IPS-NIHi7 (cell line): ENCODE data around the gene ATOH1.

ENCODE experiments used
- DNase-seq: peaks from one replicate; pipeline ENCODE4 v3.0.0; 2012; ENCODE audit warnings: mixed read lengths; ENCODE audit errors: extremely low spot score

Gene ATOH1, protein sequence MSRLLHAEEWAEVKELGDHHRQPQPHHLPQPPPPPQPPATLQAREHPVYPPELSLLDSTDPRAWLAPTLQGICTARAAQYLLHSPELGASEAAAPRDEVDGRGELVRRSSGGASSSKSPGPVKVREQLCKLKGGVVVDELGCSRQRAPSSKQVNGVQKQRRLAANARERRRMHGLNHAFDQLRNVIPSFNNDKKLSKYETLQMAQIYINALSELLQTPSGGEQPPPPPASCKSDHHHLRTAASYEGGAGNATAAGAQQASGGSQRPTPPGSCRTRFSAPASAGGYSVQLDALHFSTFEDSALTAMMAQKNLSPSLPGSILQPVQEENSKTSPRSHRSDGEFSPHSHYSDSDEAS

GRCh38 chr4:93828332-93828994 is at the start of gene ATOH1:
TSS of gene ATOH1 (plus strand) at chr4:93828753. CDS start at chr4:93828927, 174 bp downstream.
- DNase-seq: peak; percentile 74

GRCh38 chr4:93779228-93779627 is 49.3 kb upstream of the ATOH1 start:
- no peak for DNase-seq

- DNase-seq: no peak
These were observed 48.5 kb upstream of the ATOH1 start for GRCh38 chr4:93780080-93780479.

DNA sequence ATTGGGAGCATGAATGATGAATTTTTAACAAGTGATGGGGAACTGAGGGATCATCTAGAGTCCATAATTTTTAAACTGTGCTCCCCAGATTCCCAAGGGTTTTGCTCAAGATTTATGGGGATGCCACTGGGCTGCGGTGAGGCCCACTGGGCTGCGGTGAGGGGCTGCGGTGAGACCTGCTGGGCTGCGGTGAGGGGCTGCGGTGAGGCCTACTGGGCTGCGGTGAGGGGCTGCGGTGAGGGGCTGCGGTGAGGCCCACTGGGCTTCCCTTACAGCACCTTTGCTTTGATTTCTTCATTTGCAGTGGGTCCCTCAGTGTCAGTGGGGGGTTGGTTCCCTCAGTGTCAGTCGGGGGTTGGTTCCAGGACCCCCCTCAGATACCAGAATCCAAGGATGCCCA is 47.4 kb upstream of the ATOH1 start:
- no peak for DNase-seq

GRCh38 chr4:93786149-93786548 is 42.4 kb upstream of the ATOH1 start:
- DNase-seq: no peak

- peak; percentile 31 for DNase-seq
These were observed 39.8 kb upstream of the ATOH1 start for GRCh38 chr4:93788712-93789111.

- DNase-seq: peak; percentile 63
These were observed 36.9 kb upstream of the ATOH1 start for GRCh38 chr4:93791570-93792195.

GRCh38 chr4:93802045-93802444 is 26.5 kb upstream of the ATOH1 start:
- DNase-seq: no peak

GRCh38 chr4:93809773-93810172 is 18.8 kb upstream of the ATOH1 start:
- no peak for DNase-seq

DNA sequence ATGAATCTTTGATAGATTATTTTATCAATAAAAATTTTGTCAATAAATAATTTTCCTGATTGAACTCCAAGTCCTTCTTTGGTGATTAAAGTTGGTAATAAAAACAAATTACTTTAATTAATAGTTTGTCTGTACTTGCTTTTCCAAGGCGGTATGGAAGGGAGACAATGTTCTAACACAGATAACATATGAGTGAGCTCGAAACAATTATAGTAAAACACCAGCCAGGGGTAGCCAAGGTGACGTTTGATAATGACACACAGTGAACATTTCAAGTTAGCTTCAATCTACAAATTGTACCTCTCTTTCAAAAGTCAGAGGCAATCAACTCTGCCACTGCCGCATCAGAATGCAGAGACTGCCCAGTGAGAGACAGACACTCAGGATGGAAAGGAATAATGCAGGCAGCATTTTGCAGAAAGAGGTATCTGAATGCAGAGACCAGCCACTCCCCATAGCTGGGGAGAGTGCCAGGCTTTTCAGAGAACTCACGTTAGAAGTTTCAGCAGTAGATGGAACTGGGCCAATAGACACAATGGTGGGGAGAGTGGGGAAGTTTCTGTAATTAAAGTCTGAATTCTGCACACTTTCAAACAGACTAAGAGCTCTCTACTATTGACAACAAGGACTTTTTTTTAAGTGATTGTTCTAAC is 18.1 kb upstream of the ATOH1 start:
- DNase-seq: no peak

DNA sequence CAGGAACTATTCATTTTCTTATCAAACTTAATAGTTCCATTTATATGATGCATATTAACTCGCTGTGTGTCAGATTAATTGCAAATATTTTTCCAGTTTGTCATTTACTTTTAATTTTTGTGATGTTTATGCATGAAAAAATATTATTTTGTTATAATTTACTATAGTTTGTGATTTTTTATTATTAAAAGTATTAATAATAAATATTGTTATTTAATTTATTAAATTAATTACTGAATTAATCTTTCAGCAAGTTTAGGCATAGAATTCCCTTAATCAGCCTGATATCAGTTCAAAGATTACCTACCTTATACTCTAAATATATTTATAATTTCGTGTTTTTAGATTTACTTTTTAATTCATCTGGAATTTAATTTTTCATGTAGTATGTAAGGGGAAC is 15.5 kb upstream of the ATOH1 start:
- no peak for DNase-seq

DNA sequence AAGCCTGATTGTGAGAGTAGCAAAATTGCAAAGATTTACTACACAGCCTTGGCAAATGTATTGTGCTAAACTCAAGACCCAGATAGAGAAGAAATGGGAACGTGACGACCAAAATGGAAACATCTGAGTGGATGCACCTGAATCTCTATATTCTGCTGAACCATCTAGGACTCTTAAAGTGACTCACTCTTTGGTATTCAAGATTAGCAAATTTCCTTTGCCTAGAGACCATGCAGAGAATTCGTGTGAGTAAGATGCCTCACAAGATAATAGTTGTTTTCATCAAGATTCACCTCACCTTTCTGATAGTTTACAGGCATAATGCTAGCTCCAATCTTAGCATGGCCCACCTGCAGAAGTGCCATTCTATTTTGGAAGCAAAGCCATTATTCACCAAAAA is 14.4 kb upstream of the ATOH1 start:
- DNase-seq: no peak

DNA sequence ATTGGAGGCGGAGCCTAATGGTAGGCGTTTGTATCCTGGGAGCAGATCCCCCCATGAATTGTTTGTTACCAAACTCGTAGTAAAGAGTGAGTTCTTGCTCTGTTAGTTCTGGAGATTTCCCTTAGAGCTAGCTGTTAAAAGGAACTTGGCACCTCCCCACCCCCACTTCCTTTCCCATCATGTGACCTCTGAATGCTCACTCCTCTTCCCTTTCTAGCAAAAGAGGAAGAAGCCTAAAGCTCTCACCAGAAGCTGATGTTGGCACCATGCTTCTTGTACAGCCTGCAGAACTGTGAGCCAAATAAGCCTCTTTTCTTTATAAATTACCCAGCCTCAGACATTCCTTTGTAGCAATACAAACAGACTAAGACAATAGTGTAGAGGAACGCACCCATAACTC is 13.8 kb upstream of the ATOH1 start:
- no peak for DNase-seq

GRCh38 chr4:93825551-93826216 is 2.9 kb upstream of the ATOH1 start:
- no peak for DNase-seq

DNA sequence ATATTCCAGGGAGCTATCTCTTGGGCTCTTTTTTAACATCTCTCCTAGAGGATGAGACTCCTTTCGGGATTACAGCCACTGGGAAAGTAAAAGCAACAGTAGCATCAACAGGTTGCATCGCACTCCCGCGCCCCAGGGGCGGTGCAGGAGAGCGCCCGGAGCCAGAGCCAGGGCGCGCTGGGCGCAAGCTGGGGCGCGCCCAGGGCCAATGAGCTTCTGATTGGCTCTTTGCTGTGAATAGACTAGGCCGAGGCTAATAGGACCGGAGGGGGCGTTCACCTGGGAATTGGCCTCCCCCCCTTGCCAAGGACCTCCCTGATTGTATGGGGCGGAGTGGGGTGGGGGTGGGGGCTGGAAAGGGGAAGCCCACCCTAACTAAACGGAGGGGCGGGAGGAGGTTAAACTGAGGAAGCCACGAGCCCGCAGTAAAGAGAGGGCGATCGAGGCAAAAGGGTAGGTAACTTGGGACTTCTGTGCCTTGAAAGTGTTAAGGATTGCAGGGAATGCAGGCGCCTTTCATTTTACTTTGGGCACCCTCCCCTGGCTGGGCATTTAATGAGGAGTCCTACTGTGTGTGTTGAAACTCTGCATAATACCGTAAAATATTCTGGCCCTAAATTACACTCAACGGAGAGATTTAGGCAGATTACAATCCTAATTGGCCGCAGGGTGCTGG is 1.1 kb upstream of the ATOH1 start:
- peak; percentile 87 for DNase-seq

GRCh38 chr4:93828995-93829819 is 654 bp downstream of the ATOH1 start:
- DNase-seq: peak; percentile 28

DNA sequence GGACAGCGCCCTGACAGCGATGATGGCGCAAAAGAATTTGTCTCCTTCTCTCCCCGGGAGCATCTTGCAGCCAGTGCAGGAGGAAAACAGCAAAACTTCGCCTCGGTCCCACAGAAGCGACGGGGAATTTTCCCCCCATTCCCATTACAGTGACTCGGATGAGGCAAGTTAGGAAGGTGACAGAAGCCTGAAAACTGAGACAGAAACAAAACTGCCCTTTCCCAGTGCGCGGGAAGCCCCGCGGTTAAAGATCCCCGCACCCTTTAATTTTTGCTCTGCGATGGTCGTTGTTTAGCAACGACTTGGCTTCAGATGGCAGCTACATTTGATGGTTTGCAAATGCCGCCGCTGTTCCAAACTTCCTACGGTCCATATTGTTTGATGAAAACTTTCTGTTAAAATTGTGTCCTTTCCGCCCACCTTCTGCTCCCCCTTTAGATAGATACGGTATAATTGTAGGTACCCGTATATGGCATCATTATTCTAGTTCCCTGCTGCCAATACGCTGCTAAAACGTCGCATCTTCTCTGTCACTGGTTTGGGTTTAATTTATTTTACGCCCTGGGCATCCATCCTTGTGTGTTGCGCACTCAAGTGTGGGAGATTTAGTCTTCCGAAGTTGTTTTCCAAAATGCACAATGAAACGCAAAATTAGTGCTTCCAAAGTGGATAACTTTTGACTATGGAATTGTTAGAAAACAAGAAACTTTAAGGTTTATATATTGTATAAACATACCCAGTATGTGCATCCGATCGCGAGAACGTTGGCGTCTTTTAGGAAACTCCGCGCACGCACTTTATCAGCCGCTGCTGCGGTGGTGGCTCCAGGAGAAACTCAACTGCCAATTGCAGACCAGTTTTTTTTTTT is 1.5 kb downstream of the ATOH1 start:
- DNase-seq: no peak

DNA sequence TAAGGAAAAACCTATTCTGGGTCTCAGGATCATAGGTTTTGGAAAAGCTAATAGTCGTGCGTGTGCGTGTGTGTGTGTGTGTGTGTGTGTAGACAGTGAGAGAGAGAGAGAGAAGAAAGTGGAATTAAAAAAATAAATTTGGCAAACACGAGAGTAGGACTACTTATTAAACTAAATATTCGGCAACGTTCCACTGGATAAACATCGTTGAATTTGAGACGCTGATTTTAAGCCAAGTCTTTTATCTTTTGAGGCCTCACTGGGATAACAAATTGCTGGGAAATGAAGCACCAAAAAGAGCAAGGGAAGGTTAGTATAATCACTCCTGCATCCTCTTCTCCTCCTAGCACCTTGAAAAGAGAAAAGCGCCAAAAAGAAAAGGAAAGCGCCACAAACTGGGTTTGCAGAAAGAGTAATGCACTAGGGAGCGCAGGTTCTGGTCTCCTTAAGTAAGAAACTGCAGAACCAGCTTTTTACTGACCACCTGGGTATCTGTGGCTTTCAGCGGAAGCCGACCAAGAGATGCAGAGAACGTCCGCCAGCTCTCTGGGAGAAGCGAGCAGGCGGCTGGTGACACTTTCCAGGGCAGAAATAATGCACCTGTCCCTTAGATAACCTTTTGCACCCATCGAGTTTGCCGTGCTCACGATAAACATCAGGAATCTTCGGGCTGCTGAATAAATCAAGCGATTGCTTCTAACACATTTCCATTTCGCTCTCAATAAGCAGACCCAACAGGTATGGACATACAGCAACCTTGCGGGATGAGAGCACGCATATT is 3.4 kb downstream of the ATOH1 start:
- DNase-seq: no peak
